Chondrocyte (in vitro differentiated cells): ENCODE measurements around the gene C2orf72. TPM values are rescaled to one million over a fixed set of nuclear protein-coding genes. Genes with fewer than 3 reads are reported as not detected.

ENCODE experiments used
- DNase-seq: peaks from one replicate; pipeline ENCODE4 v3.0.0; 2021; ENCODE audit warnings: mixed read lengths, low spot score
- H3K27ac Mint-ChIP-seq: one replicate; pipeline ENCODE4 v1.8.0; 2021; ENCODE audit warnings: mild to moderate bottlenecking, moderate library complexity, mixed read lengths; ENCODE audit not compliant: unreplicated experiment
- H3K27me3 Mint-ChIP-seq: 2 replicates; pipeline ENCODE4 v1.8.0; 2021; ENCODE audit warnings: low read depth, mixed read lengths
- H3K36me3 Mint-ChIP-seq: 2 replicates; pipeline ENCODE4 v1.8.0; 2021; ENCODE audit warnings: low read depth, mixed read lengths
- H3K4me1 Mint-ChIP-seq: 2 replicates; pipeline ENCODE4 v1.8.0; 2021; ENCODE audit warnings: low read depth, mild to moderate bottlenecking, mixed read lengths
- H3K4me3 Mint-ChIP-seq: one replicate; pipeline ENCODE4 v1.8.0; 2021; ENCODE audit warnings: mild to moderate bottlenecking, moderate library complexity, mixed read lengths; ENCODE audit not compliant: unreplicated experiment
- H3K9me3 Mint-ChIP-seq: 2 replicates; pipeline ENCODE4 v1.8.0; 2021; ENCODE audit warnings: low read depth, mixed read lengths
- CTCF ChIP-seq: fragments of 200-600 bp; sonication (generic); IDR thresholded peaks from 2 replicates; pipeline ENCODE4 v1.5.0; 2021; ENCODE audit warnings: antibody characterized with exemption, mild to moderate bottlenecking, moderate library complexity
- total RNA-seq: library from RNA; stranded (reverse); gene quantifications from 3 replicates; pipeline ENCODE4 v1.2.1, GENCODE V29; 2021

Gene C2orf72
- total RNA-seq, 1 donor from 2014 or later: 1.3 TPM

- no peaks in the 10 kb centered on the region for H3K27me3 Mint-ChIP-seq
- peak within 1 kb of the TSS; percentile 100 for H3K27ac Mint-ChIP-seq
- TF ChIP-seq CTCF: peak; percentile 90
- no peaks in the 10 kb centered on the region for H3K9me3 Mint-ChIP-seq
- peak within 1 kb of the TSS; percentile 86 for H3K4me3 Mint-ChIP-seq
- peaks cover 3% of the 10 kb centered on the region for H3K36me3 Mint-ChIP-seq
- no peak for DNase-seq
- H3K4me1 Mint-ChIP-seq: peaks cover 43% of the 10 kb centered on the region
Measured at GRCh38 chr2:231056453-231057416, 19.4 kb downstream of the C2orf72 start, which contains the start of gene PSMD1. TSS of gene PSMD1 (plus strand) at chr2:231056867. CDS start at chr2:231057026, 159 bp downstream.

GRCh38 chr2:231057590-231057989 lies 20.3 kb downstream of the C2orf72 start:
- no peak for DNase-seq
- peaks cover 8% of the 10 kb centered on the region for H3K36me3 Mint-ChIP-seq
- H3K27me3 Mint-ChIP-seq: no peaks in the 10 kb centered on the region
- H3K27ac Mint-ChIP-seq: peak overlapping the region; percentile 100
- no peak for TF ChIP-seq CTCF
- H3K4me3 Mint-ChIP-seq: peak overlapping the region; percentile 86
- H3K4me1 Mint-ChIP-seq: peaks cover 39% of the 10 kb centered on the region
- no peaks in the 10 kb centered on the region for H3K9me3 Mint-ChIP-seq

- Mint-ChIP-seq H3K36me3 (peaks cover 13% of the 10 kb centered on the region), H3K27ac (peak overlapping the region; percentile 100), H3K9me3 (no peaks in the 10 kb centered on the region), H3K4me3 (peak overlapping the region; percentile 86), H3K4me1 (peaks cover 30% of the 10 kb centered on the region), H3K27me3 (no peaks in the 10 kb centered on the region)
- no peak for DNase-seq
- TF ChIP-seq CTCF: no peak
Measured at GRCh38 chr2:231058761-231059550, 21.6 kb downstream of the C2orf72 start.

- H3K4me1 Mint-ChIP-seq: peaks cover 30% of the 10 kb centered on the region
- peak overlapping the region; percentile 24 for H3K27ac Mint-ChIP-seq
- no peak overlapping the region for H3K4me3 Mint-ChIP-seq
- TF ChIP-seq CTCF: no peak
- no peak for DNase-seq
- peaks cover 15% of the 10 kb centered on the region for H3K36me3 Mint-ChIP-seq
- H3K9me3 Mint-ChIP-seq: no peaks in the 10 kb centered on the region
- H3K27me3 Mint-ChIP-seq: no peaks in the 10 kb centered on the region
Measured at GRCh38 chr2:231059756-231060155, 22.4 kb downstream of the C2orf72 start.

GRCh38 chr2:231062776-231063175 lies 25.5 kb downstream of the C2orf72 start:
- TF ChIP-seq CTCF: no peak
- Mint-ChIP-seq H3K36me3 (peaks cover 24% of the 10 kb centered on the region), H3K27me3 (no peaks in the 10 kb centered on the region), H3K4me3 (no peak overlapping the region), H3K4me1 (peaks cover 27% of the 10 kb centered on the region), H3K9me3 (no peaks in the 10 kb centered on the region), H3K27ac (no peak overlapping the region)
- no peak for DNase-seq
